Caco-2 (cell line): ENCODE measurements around the gene ENDOD1. TPM values are rescaled to one million over a fixed set of nuclear protein-coding genes. Genes with fewer than 3 reads are reported as not detected.
A peak's percentile ranks its signal among the peaks of the same experiment; 100 is the strongest.

Experiments
- BruUV-seq: library from RNA; stranded (reverse); fragments of 400-500 nt; replicated peaks from 2 replicates; lab custom pipeline; 2021; lab: Mats Ljungman, UMichigan
- CTCF ChIA-PET: fragments of 300-600 bp; sonication (Branson Sonifier 250); formaldehyde crosslinking; loops from one replicate; lab custom pipeline; 2022; ENCODE audit warnings: antibody characterized with exemption; lab: Charles Lee
- POLR2A ChIA-PET: fragments of 300-600 bp; sonication (Branson Sonifier 250); formaldehyde crosslinking; loops from one replicate; lab custom pipeline; 2022; ENCODE audit warnings: antibody characterized with exemption; lab: Charles Lee
- DNase-seq, 2 experiments: peaks; one replicate each; pipeline versions ENCODE4 v3.0.0 to v3.0.0-alpha.2; 2020 to 2022
- H3K27me3 ChIP-seq: replicated peaks from 2 replicates; pipeline ENCODE4 v1.6.0; 2011; ENCODE audit warnings: low read length; ENCODE audit not compliant: control insufficient read depth, insufficient read depth
- H3K36me3 ChIP-seq: 2 replicates; pipeline ENCODE4 v1.5.1; 2011; ENCODE audit warnings: low read length; ENCODE audit not compliant: control insufficient read depth, insufficient read depth
- H3K4me1 ChIP-seq: fragments of 250-450 bp; sonication (Bioruptor Pico); 2 replicates; pipeline ENCODE4 v1.5.1; 2020; ENCODE audit warnings: mild to moderate bottlenecking
- H3K4me3 ChIP-seq: 2 replicates; pipeline ENCODE4 v1.5.1; 2011; ENCODE audit warnings: low read depth, mild to moderate bottlenecking, control low read depth, low read length
- H3K9me3 ChIP-seq: fragments of 250-450 bp; sonication (Bioruptor Pico); 2 replicates; pipeline ENCODE4 v1.5.1; 2020; ENCODE audit warnings: mild to moderate bottlenecking, moderate library complexity
- H3K27ac Mint-ChIP-seq: one replicate; pipeline ENCODE4 v1.8.0; 2022; ENCODE audit warnings: mixed read lengths; ENCODE audit not compliant: unreplicated experiment
- H3K27me3 Mint-ChIP-seq: one replicate; pipeline ENCODE4 v1.8.0; 2022; ENCODE audit warnings: mixed read lengths; ENCODE audit not compliant: insufficient read depth, unreplicated experiment
- H3K36me3 Mint-ChIP-seq: one replicate; pipeline ENCODE4 v1.8.0; 2022; ENCODE audit warnings: mild to moderate bottlenecking, mixed read lengths; ENCODE audit not compliant: insufficient read depth, unreplicated experiment
- H3K4me1 Mint-ChIP-seq: one replicate; pipeline ENCODE4 v1.8.0; 2022; ENCODE audit warnings: low read depth, mixed read lengths; ENCODE audit not compliant: unreplicated experiment
- H3K4me3 Mint-ChIP-seq: one replicate; pipeline ENCODE4 v1.8.0; 2022; ENCODE audit warnings: mild to moderate bottlenecking, moderate library complexity, mixed read lengths; ENCODE audit not compliant: unreplicated experiment
- H3K9me3 Mint-ChIP-seq: one replicate; pipeline ENCODE4 v1.8.0; 2022; ENCODE audit warnings: mixed read lengths; ENCODE audit not compliant: unreplicated experiment
- intact Hi-C: fragments of 100-400 bp; cut with micrococcal nuclease; formaldehyde crosslinking; loops from one replicate; pipeline ENCODE4 v1.10.0; 2022; ENCODE audit not compliant: unreplicated experiment
- total RNA-seq: library from RNA; stranded (reverse); gene quantifications from 2 replicates; pipeline ENCODE4 v1.2.3, GENCODE V29; 2022
- TF ChIP-seq, protein P1 (sequence below), 2 experiments: fragments of 200-600 bp in 1 of 2; IDR thresholded peaks; 1 replicate in 1 of 2; 2 replicates in 1 of 2; pipeline versions ENCODE4 v1.5.1 to v1.8.0; 2011 to 2022; ENCODE audit warnings: antibody characterized with exemption in 1 of 2, control low read depth in 1 of 2, inconsistent platforms in 1 of 2, low read depth in 1 of 2, low read length in 1 of 2, mild to moderate bottlenecking in 1 of 2, moderate library complexity in 1 of 2; ENCODE audit not compliant: insufficient read depth in 1 of 2, severe bottlenecking in 1 of 2, unreplicated experiment in 1 of 2

The ENDOD1 gene
- total RNA-seq, 1 experiment from 2014 or later = 22.7 TPM

DNA sequence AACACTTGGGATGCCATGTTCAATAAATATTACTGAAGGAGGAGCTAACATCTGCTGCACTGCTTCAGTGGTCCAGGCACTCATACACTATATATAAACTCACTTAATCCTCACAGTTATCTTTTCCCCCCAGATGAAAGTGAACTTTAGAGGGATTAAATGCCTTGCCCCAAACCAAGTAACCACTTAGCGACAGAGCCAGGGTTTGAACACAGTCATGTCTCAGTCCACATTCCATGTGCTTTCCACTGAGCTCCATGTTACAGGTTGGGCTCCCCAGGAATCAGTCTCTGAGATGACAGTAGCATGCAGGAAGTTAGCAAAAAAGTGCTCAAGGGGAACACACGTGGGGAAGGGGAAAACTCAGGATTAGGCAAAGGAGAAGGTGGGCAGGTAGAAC lies 59.3 kb downstream of the ENDOD1 start:
- DNase-seq = no peak
- Histone ChIP-seq H3K36me3 (no peaks in the 10 kb centered on the region), H3K4me3 (no peak overlapping the region), H3K9me3 (no peaks in the 10 kb centered on the region), H3K27me3 (no peaks in the 10 kb centered on the region), H3K4me1 (peaks cover 14% of the 10 kb centered on the region)
- ChIA-PET CTCF (interaction anchor here (4.5 kb wide), 1 partner anchor 81 kb away, joined by 42 read pairs; the partner anchor contains the start of gene SRSF8), POLR2A (interaction anchor here (1.4 kb wide), 1 partner anchor 59 kb away, joined by 3 read pairs; the partner anchor contains the start of gene ENDOD1)
- intact Hi-C loops = no loop called here
- no TSS peak for BruUV-seq
- H3K36me3 Mint-ChIP-seq = peaks cover 8% of the 10 kb centered on the region
- TF ChIP-seq, protein P1, sequence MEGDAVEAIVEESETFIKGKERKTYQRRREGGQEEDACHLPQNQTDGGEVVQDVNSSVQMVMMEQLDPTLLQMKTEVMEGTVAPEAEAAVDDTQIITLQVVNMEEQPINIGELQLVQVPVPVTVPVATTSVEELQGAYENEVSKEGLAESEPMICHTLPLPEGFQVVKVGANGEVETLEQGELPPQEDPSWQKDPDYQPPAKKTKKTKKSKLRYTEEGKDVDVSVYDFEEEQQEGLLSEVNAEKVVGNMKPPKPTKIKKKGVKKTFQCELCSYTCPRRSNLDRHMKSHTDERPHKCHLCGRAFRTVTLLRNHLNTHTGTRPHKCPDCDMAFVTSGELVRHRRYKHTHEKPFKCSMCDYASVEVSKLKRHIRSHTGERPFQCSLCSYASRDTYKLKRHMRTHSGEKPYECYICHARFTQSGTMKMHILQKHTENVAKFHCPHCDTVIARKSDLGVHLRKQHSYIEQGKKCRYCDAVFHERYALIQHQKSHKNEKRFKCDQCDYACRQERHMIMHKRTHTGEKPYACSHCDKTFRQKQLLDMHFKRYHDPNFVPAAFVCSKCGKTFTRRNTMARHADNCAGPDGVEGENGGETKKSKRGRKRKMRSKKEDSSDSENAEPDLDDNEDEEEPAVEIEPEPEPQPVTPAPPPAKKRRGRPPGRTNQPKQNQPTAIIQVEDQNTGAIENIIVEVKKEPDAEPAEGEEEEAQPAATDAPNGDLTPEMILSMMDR (IDR thresholded peaks at IDR 0.05; ENCODE audit: insufficient read depth in 1 of 2, low read depth in 1 of 2, low read length in 1 of 2, severe bottlenecking in 1 of 2, unreplicated experiment in 1 of 2) = no peak
- H3K27me3 Mint-ChIP-seq = no peaks in the 10 kb centered on the region
- H3K9me3 Mint-ChIP-seq = no peaks in the 10 kb centered on the region
- H3K27ac Mint-ChIP-seq = no peak overlapping the region
- H3K4me1 Mint-ChIP-seq = peaks cover 20% of the 10 kb centered on the region
- peak overlapping the region; percentile 93 for H3K4me3 Mint-ChIP-seq

DNA sequence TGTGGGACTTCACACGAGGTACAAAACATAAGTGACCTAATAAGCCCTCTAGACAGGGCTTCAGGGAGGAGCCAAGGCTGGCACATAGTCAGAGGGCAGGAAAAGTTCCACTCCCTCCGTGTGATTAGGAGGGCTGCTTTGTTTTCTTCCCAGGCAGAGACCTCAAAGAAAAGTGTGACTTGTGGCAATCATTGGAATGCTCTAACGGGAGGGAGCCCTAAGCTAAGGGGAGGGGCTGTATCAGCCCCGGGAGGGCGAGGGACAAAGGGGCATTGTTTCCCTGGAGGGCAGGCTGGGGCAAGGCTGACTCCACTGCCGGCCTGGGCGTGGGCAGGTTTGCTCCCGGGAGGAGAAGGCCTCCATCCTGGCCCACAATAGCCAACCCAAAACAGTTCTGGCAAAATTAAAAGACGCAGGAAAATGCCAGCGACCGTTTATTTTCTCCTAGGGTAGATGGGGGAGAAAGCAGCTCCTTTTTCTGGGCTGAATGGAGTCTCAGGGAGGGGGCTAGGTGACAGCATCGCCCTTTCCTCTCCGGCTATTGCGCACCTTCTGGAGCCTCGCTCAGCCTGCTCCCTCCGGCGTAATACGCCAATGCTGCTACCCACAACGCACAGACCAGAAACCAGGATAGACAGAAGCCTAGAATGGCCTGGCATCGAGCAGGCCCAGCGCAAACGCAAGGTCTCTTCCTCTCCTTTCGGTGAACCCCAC lies 60.2 kb downstream of the ENDOD1 start:
- Histone ChIP-seq H3K4me1 (peaks cover 14% of the 10 kb centered on the region), H3K4me3 (peak overlapping the region; percentile 51), H3K36me3 (no peaks in the 10 kb centered on the region), H3K9me3 (no peaks in the 10 kb centered on the region), H3K27me3 (no peaks in the 10 kb centered on the region)
- peaks cover 8% of the 10 kb centered on the region for H3K36me3 Mint-ChIP-seq
- CTCF ChIA-PET = interaction anchor here (0.6 to 4.5 kb wide), 9 partner anchors 9 to 640 kb away, joined by 3 to 42 read pairs (median 4); partner anchors contain the start of genes CEP57, FAM76B, SESN3 and SRSF8
- H3K27me3 Mint-ChIP-seq = no peaks in the 10 kb centered on the region
- peak overlapping the region; percentile 94 for H3K27ac Mint-ChIP-seq
- POLR2A ChIA-PET = interaction anchor here (0.5 to 1.5 kb wide), 8 partner anchors 60 to 641 kb away, joined by 3 to 6 read pairs (median 4); partner anchors contain the start of genes CEP57, CWC15, ENDOD1 and FAM76B
- H3K4me1 Mint-ChIP-seq = peaks cover 20% of the 10 kb centered on the region
- BruUV-seq = no TSS peak
- TF ChIP-seq, protein P1 (IDR thresholded peaks at IDR 0.05; ENCODE audit: insufficient read depth in 1 of 2, low read depth in 1 of 2, low read length in 1 of 2, severe bottlenecking in 1 of 2, unreplicated experiment in 1 of 2) = no peak
- peak overlapping the region; percentile 93 for H3K4me3 Mint-ChIP-seq
- intact Hi-C loops = loop anchor here (2.0 to 10.0 kb wide), 6 partner anchors 178 to 687 kb away; partner anchors contain the start of genes CWC15 and KDM4D
- H3K9me3 Mint-ChIP-seq = no peaks in the 10 kb centered on the region
- peak; percentile 67 to 84 for DNase-seq

DNA sequence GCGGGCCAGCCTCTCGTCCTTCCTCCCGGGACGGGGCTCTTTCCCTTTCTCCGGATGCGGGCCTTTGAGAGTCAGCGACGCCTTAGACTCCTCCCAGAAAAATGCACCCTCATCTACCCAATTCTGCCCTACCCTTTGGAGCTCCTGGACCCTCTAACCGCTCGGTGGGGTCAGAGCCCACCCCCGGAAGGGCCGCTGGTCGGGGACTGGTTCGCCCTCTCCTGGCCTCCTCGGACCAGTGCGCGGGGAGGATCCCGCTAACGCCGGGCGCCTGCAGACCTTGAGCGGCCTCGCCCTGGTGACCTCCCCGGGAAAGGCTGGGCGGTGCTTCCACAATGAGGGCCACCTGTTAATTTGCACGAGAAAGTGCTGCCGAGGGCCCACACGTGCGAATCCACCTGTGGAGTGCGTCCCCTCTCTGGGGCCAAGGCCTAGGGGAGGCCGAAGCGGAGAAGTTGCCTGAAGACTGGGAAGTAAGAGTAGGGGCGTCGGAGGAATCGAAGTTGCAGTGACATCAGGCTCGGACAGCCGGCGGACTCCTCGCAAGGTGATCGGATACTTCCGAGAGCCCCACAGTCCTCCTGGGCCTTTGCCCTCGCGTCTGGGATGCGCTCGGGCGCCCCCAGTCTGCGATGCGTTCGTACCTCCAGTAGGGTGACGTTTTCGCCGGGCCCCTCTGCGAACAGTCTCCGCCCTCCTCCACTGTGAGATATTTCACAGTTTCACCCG lies 61.5 kb downstream of the ENDOD1 start:
- DNase-seq = peak; percentile 98 to 99
- no peaks in the 10 kb centered on the region for H3K27me3 ChIP-seq
- TF ChIP-seq, protein P1 (IDR thresholded peaks at IDR 0.05; ENCODE audit: insufficient read depth in 1 of 2, low read depth in 1 of 2, low read length in 1 of 2, severe bottlenecking in 1 of 2, unreplicated experiment in 1 of 2) = peak; percentile 96 to 97
- Mint-ChIP-seq H3K4me1 (peaks cover 20% of the 10 kb centered on the region), H3K27ac (peak overlapping the region; percentile 94), H3K36me3 (peaks cover 8% of the 10 kb centered on the region), H3K4me3 (peak overlapping the region; percentile 93), H3K9me3 (no peaks in the 10 kb centered on the region), H3K27me3 (no peaks in the 10 kb centered on the region)
- H3K9me3 ChIP-seq = no peaks in the 10 kb centered on the region
- ChIA-PET POLR2A (interaction anchor here (0.6 to 1.5 kb wide), 6 partner anchors 83 to 641 kb away, joined by 3 to 7 read pairs (median 5); partner anchors contain the start of genes FAM76B and SRSF8), CTCF (interaction anchor here (0.8 to 4.5 kb wide), 31 partner anchors 10 to 640 kb away, joined by 3 to 67 read pairs (median 4); partner anchors contain the start of genes CEP57, CWC15, ENDOD1 and FAM76B)
- H3K4me1 ChIP-seq = peaks cover 14% of the 10 kb centered on the region
- no peaks in the 10 kb centered on the region for H3K36me3 ChIP-seq
- no TSS peak for BruUV-seq
- intact Hi-C loops = loop anchor here (1.0 to 10.0 kb wide), 17 partner anchors 58 to 1276 kb away; partner anchors contain the start of genes CWC15, FAM76B, KDM4D and SESN3
- peak overlapping the region; percentile 51 for H3K4me3 ChIP-seq
